Naive thymus-derived CD8-positive, alpha-beta T cell (primary cell): ENCODE results near the gene SLIT3. TPM values are rescaled to one million over a fixed set of nuclear protein-coding genes. Genes with fewer than 3 reads are reported as not detected.

Experiments
- ATAC-seq, 2 donors: fragments of 150-1000 bp; cut with Tn5 transposase in 1 of 2; sonication (Bioruptor Pico), chemical (Tn5 transposase) in 1 of 2; 1 replicate in 1 of 2; 2 replicates in 1 of 2; pipeline ENCODE4 v1.10.0; 2021; ENCODE audit warnings: mild to moderate bottlenecking in 2 of 2, moderate library complexity in 2 of 2
- POLR2A ChIA-PET: fragments of 350-600 bp; sonication (Branson Sonifier 250); formaldehyde crosslinking; loops from one replicate; lab custom pipeline; 2021; ENCODE audit warnings: antibody characterized with exemption; lab: Charles Lee
- DNase-seq, 10 donors: peaks; one replicate each; pipeline versions ENCODE4 v3.0.0 to v3.0.0-alpha.2; 2020 to 2022
- H3K27ac Mint-ChIP-seq, 10 donors: one replicate each; pipeline ENCODE4 v1.8.0; 2020 to 2022; ENCODE audit warnings: mild to moderate bottlenecking in 10 of 10, mixed read lengths in 10 of 10, moderate library complexity in 4 of 10, inconsistent platforms in 1 of 10
- H3K27me3 Mint-ChIP-seq, 5 donors: one replicate each; pipeline ENCODE4 v1.8.0; 2021 to 2022; ENCODE audit warnings: mixed read lengths in 5 of 5
- H3K36me3 Mint-ChIP-seq, 3 donors: one replicate each; pipeline ENCODE4 v1.8.0; 2020 to 2022; ENCODE audit warnings: mixed read lengths in 3 of 3, mild to moderate bottlenecking in 2 of 3, inconsistent platforms in 1 of 3
- H3K4me1 Mint-ChIP-seq, 4 donors: one replicate each; pipeline ENCODE4 v1.8.0; 2021 to 2022; ENCODE audit warnings: mixed read lengths in 4 of 4
- H3K4me3 Mint-ChIP-seq, 10 donors: one replicate each; pipeline ENCODE4 v1.8.0; 2020 to 2022; ENCODE audit warnings: mild to moderate bottlenecking in 10 of 10, mixed read lengths in 10 of 10, moderate library complexity in 6 of 10, inconsistent platforms in 1 of 10
- H3K9me3 Mint-ChIP-seq, 9 donors: one replicate each; pipeline ENCODE4 v1.8.0; 2020 to 2022; ENCODE audit warnings: mixed read lengths in 9 of 9, mild to moderate bottlenecking in 3 of 9, inconsistent platforms in 1 of 9, moderate library complexity in 1 of 9
- polyA plus RNA-seq, 3 donors: library from polyadenylated mRNA; unstranded; fragments of 300-500 nt; fragmentation: Illumina TruSeq; gene quantifications; one replicate each; pipeline ENCODE4 v1.2.3, GENCODE V29; 2021
- total RNA-seq, 8 experiments: library from RNA in 2 of 8; stranded (reverse) in 2 of 8; gene quantifications; one replicate each; pipeline ENCODE4 v1.2.3 and lab custom pipeline; 2021 to 2026

SLIT3 gene
- total and polyA plus RNA-seq, 5 experiments from 2014 or later: not detected

DNA sequence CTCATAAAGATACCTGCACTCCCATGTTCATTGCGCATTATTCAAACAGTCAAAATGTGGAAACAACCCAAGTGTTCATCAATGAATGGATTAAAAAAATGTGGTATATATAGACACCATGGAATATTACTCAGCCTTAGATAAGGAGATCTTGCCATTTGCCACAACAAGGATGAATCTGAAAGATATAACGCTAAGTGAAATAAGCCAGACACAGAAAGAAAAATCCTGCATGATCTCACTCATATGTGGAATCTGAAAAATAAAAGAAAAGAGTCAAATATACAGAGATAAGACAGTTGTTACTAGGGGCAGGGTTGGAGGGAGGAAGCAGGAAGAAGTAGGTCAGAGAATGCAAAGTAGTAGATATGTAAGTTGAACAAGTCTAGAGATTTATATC is 17.6 kb upstream of the SLIT3 start:
- POLR2A ChIA-PET: no interaction called here
- Mint-ChIP-seq H3K9me3 (peaks cover 0 to 5% (median 0%) of the 10 kb centered on the region in 9 donors), H3K36me3 (no peaks in the 10 kb centered on the region), H3K27me3 (peaks cover 3 to 18% (median 6%) of the 10 kb centered on the region in 5 donors), H3K4me3 (no peak overlapping the region), H3K4me1 (no peaks in the 10 kb centered on the region), H3K27ac (no peak overlapping the region)
- DNase-seq (no peak), ATAC-seq (no peak)

DNA sequence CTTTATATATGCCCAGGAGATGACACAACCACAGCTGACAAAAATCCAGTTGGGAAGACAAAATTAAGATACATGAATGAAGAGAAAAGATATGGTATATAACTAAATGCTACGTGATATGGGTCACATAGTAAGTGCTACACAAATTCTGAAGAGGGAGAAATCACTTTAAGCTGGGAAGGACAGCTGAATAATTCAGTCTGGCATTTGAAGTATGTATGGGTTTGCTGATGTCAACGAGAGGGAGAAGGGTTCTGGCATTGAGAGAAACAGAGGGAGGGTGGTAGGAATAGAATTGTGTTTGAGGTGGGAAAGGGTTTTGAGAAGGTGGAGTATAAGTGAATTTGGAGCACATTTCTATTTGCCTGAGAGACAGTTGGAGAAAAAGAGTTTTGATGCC is 6.7 kb upstream of the SLIT3 start:
- no peak overlapping the region for H3K4me3 Mint-ChIP-seq
- no peaks in the 10 kb centered on the region for H3K36me3 Mint-ChIP-seq
- peaks cover 21 to 62% (median 41%) of the 10 kb centered on the region in 5 donors for H3K27me3 Mint-ChIP-seq
- POLR2A ChIA-PET: no interaction called here
- no peak for DNase-seq
- no peak overlapping the region for H3K27ac Mint-ChIP-seq
- ATAC-seq: no peak
- peaks cover 0 to 14% (median 5%) of the 10 kb centered on the region in 9 donors for H3K9me3 Mint-ChIP-seq
- H3K4me1 Mint-ChIP-seq: peaks cover 0 to 1% (median 0%) of the 10 kb centered on the region in 4 donors

DNA sequence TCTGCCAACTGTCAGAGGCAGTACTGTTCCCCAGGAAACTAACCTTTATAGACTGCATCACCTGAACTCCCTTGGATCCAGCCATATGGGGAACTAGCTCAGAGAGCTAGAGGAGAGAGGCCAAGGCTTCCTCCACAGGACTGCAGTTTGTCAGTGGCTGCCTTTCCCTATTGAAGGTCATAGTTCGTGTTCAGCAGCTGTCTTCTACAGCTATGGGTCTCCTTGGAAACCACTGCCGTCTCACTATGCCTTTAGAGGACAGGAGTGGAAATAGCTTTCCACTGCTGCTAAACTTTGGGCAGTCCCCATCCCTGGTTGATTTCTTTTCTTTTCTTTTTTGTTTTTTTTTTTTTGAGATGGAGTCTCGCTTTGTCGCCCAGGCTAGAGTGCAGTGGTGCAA is 4.4 kb upstream of the SLIT3 start:
- POLR2A ChIA-PET: no interaction called here
- Mint-ChIP-seq H3K27me3 (peaks cover 23 to 64% (median 43%) of the 10 kb centered on the region in 5 donors), H3K36me3 (no peaks in the 10 kb centered on the region), H3K9me3 (peaks cover 0 to 2% (median 0%) of the 10 kb centered on the region in 9 donors), H3K4me3 (no peak overlapping the region), H3K27ac (no peak overlapping the region), H3K4me1 (peaks cover 4 to 10% (median 7%) of the 10 kb centered on the region in 4 donors)
- ATAC-seq (no peak), DNase-seq (no peak)

DNA sequence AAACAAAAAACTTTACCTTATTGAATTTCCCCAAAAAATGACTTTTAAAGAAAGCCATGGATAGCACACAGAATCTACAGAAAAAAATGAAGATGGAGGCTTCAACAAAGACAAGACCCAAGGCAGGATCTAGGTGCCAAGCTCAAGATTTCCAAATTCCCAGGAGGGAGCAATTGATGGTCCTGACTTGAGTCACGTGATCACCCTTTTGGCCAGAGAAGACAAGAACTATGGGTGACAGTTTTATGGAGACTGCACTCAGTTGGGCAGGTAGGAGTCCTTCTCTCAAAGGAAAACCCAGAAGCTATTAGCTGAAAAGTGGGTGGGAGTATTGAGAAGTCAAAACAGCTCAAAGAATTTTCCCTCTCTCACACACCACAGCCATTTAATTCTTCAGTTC is 3.2 kb upstream of the SLIT3 start:
- Mint-ChIP-seq H3K4me1 (peaks cover 4 to 10% (median 7%) of the 10 kb centered on the region in 4 donors), H3K27ac (no peak overlapping the region), H3K36me3 (peaks cover 0 to 2% (median 0%) of the 10 kb centered on the region in 3 donors), H3K4me3 (no peak overlapping the region), H3K27me3 (peaks cover 27 to 76% (median 51%) of the 10 kb centered on the region in 5 donors), H3K9me3 (peaks cover 0 to 4% (median 0%) of the 10 kb centered on the region in 9 donors)
- DNase-seq (no peak), ATAC-seq (no peak)
- POLR2A ChIA-PET: no interaction called here

DNA sequence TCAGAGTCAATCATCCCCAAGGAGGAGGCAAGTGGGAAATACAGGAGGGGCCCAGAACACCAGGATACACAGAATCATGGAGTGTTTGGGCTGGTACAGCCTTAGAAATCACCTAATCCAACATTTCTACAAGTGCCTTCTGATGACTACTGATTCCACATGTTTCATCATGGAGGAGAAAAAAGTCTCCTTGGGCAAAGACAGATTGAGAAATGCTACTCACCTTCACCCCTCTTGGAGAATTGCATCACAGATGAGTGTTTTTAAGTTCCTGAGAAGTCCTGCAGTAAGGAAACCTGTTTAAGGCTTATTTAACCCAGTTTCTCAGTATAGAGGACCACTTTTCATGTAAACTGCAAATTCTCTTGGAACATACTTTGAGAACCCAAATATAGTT is 2.2 kb upstream of the SLIT3 start:
- POLR2A ChIA-PET: no interaction called here
- no peak overlapping the region for H3K27ac Mint-ChIP-seq
- no peak for ATAC-seq
- peaks cover 0 to 4% (median 0%) of the 10 kb centered on the region in 9 donors for H3K9me3 Mint-ChIP-seq
- H3K27me3 Mint-ChIP-seq: peaks cover 32 to 87% (median 58%) of the 10 kb centered on the region in 5 donors
- no peak for DNase-seq
- peaks cover 4 to 10% (median 7%) of the 10 kb centered on the region in 4 donors for H3K4me1 Mint-ChIP-seq
- no peak overlapping the region for H3K4me3 Mint-ChIP-seq
- H3K36me3 Mint-ChIP-seq: peaks cover 0 to 2% (median 0%) of the 10 kb centered on the region in 3 donors

DNA sequence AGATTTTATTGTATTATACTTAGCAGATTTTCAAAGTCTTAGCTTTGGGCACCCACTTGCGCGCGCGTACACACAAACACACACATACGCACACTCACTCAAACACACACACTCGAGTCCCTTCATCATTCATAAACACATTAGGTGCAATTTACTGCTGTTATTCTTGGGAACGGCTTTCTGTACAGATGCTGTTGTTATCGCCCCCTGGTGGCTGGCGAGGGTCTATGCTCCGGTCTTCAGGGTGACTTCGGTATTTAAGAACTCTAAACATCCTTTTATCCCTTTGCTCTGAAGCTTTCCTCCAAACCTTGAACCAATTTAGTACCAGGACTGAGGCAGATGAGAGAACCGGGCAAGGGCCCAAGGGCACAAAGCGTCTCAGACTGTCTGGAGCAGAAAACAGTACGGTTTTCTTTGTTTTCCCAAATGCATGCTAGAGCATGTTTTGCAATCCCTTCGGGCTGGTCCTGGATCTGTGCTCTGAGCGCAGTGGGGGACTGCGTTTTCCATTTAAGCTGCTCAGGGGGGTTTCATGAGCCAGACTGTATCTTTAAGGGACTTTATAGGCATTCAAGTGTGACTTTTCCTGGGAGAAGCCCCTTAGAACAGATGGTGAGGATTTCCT is 1.7 kb upstream of the SLIT3 start:
- Mint-ChIP-seq H3K27me3 (peaks cover 30 to 85% (median 61%) of the 10 kb centered on the region in 5 donors), H3K9me3 (peaks cover 0 to 4% (median 0%) of the 10 kb centered on the region in 9 donors), H3K4me3 (no peak overlapping the region), H3K27ac (no peak overlapping the region), H3K4me1 (peaks cover 4 to 10% (median 7%) of the 10 kb centered on the region in 4 donors), H3K36me3 (peaks cover 0 to 2% (median 0%) of the 10 kb centered on the region in 3 donors)
- ATAC-seq: no peak
- DNase-seq: peak in 6 of 10 donors; percentile 1 to 19 (median 6)
- POLR2A ChIA-PET: no interaction called here

DNA sequence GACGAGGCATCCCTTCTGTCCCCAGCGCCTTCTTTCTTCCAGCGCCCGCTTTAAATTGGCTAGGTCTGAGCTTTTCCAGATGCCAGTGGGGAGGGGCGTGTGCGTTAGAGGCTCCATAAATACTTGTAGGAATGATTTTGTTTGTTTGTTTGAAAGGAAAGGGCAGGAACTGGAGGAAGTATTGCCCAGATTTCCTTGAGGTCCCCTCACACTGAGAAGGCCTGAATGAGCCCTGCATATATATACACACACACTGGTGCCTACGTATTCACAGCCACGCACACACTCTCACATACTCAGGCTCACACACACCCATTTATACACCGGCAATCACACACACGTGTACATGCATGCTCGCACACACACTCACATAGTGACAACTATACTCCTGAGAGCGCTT is 1.0 kb upstream of the SLIT3 start:
- ATAC-seq (no peak), DNase-seq (no peak)
- H3K9me3 Mint-ChIP-seq: peaks cover 0 to 4% (median 0%) of the 10 kb centered on the region in 9 donors
- H3K27me3 Mint-ChIP-seq: peaks cover 29 to 79% (median 54%) of the 10 kb centered on the region in 5 donors
- peaks cover 4 to 10% (median 7%) of the 10 kb centered on the region in 4 donors for H3K4me1 Mint-ChIP-seq
- no peak overlapping the region for H3K4me3 Mint-ChIP-seq
- POLR2A ChIA-PET: no interaction called here
- H3K27ac Mint-ChIP-seq: no peak overlapping the region
- peaks cover 0 to 2% (median 0%) of the 10 kb centered on the region in 3 donors for H3K36me3 Mint-ChIP-seq

DNA sequence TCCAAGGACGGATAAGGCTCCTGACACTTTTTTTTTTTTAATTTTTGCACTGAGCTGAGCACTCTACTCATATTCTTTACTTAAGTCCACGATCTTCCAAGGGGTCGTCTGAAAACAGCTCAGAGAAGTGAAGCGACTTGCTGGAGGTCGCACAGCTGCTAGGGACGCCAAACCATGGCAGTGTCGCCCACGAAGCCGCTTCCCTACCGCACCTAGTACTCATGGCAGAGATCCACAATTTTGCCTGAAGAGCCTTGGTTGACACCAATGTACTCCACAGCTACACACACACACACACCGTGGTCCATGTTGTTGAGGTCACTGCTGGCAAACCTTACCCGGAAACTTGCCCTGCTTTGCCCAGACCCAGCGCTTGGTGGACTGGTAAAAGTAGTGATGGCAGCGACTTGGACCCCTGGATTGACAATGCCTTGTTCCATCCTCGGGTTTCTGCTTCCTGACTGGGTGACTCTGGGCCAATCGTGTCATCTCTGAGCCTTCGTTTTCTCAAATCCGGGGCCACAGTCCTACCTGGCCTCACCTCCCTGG is 521 bp upstream of the SLIT3 start:
- peaks cover 0 to 4% (median 0%) of the 10 kb centered on the region in 9 donors for H3K9me3 Mint-ChIP-seq
- ATAC-seq (no peak), DNase-seq (no peak)
- POLR2A ChIA-PET: no interaction called here
- peaks cover 29 to 74% (median 52%) of the 10 kb centered on the region in 5 donors for H3K27me3 Mint-ChIP-seq
- H3K36me3 Mint-ChIP-seq: peaks cover 0 to 2% (median 0%) of the 10 kb centered on the region in 3 donors
- no peak overlapping the region for H3K4me3 Mint-ChIP-seq
- H3K4me1 Mint-ChIP-seq: peaks cover 4 to 10% (median 7%) of the 10 kb centered on the region in 4 donors
- H3K27ac Mint-ChIP-seq: no peak overlapping the region

DNA sequence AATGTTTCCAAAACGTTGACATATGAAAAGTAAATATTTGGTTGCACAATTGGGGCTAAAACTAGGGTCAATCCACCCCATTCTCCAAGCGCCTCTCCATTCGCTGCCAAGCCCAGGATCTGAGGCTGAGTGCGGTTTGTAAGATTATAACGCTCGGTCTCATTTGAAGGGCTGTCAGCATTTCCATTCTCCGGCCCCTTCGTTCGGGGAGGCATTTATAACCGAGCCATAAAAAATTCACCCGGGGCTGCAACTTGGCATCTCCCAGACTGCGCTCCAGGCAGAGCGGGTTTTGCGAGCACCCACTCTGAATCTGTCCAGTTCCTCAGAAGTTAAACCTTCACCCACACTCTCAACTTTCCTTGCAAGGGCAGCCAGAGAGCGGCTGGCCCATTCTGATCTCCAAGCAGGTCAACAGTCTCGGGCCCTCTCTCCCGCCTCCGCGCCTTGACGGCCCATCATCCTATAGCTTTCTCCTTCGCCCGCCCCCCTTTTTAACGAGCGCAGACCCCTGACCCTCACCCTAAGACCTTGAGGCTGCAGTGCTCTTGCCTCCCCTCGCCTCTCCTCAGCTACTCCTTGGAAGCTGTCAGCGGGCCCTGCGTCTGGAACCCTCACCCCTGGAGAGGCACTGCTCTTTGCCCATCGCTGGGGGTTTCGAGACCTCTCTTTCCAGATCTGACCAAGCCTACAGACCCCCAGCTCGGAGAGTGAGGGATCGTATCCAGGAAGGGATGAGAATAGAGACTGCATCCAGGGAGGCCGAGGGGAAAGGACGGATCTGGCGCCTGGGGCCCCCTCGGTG is 1.1 kb downstream of the SLIT3 start:
- POLR2A ChIA-PET: no interaction called here
- H3K9me3 Mint-ChIP-seq: peaks cover 0 to 4% (median 0%) of the 10 kb centered on the region in 9 donors
- DNase-seq: no peak
- peaks cover 26 to 62% (median 50%) of the 10 kb centered on the region in 5 donors for H3K27me3 Mint-ChIP-seq
- peaks cover 4 to 10% (median 7%) of the 10 kb centered on the region in 4 donors for H3K4me1 Mint-ChIP-seq
- H3K4me3 Mint-ChIP-seq: no peak overlapping the region
- no peak overlapping the region for H3K27ac Mint-ChIP-seq
- ATAC-seq: no peak
- peaks cover 0 to 2% (median 0%) of the 10 kb centered on the region in 3 donors for H3K36me3 Mint-ChIP-seq

DNA sequence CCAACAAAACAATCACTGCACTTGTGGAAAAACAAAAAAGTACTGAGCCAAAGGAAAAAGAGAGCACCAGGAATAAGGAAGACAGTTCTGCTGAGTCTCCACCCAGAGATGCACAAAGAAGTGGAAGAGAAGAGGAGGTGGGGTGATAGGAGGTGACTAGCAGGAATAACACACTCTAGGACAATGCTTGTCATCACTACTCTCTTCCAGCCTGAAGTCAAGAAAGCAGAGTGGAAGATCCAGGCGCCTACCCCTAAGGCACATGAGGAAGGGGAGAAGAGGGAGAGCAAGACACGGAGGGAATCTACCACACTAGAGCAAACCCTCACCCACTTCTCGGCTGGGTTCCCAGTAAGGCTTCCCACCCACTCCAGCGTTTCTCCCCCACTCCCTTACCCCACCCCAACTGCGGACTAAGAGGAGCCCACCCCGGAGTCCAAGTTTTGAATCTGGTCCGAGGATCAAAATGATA is 1.7 kb downstream of the SLIT3 start:
- DNase-seq (no peak), ATAC-seq (no peak)
- H3K27me3 Mint-ChIP-seq: peaks cover 22 to 56% (median 46%) of the 10 kb centered on the region in 5 donors
- H3K4me1 Mint-ChIP-seq: peaks cover 4 to 10% (median 7%) of the 10 kb centered on the region in 4 donors
- peaks cover 0 to 4% (median 0%) of the 10 kb centered on the region in 9 donors for H3K9me3 Mint-ChIP-seq
- H3K27ac Mint-ChIP-seq: no peak overlapping the region
- POLR2A ChIA-PET: no interaction called here
- no peak overlapping the region for H3K4me3 Mint-ChIP-seq
- peaks cover 0 to 2% (median 0%) of the 10 kb centered on the region in 3 donors for H3K36me3 Mint-ChIP-seq

DNA sequence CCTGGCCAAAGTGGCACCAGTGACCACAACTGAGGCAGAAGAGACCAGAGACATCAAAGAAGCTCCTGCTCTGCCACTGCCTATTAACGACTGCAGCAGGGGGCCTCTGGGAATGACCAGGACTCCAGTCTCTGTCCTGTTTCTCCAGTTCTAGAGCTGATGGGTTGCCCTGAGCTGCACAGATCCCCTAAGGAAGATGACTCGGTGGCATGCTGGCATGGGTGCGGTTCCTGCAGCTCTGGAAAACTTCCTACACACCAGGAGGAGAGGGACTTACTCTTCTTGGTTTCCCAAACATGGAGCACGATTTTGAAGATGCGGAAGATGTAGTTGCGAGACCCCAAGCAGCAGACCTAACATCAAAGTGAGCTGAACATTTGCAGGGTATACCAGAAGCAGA is 2.7 kb downstream of the SLIT3 start:
- DNase-seq (no peak), ATAC-seq (no peak)
- no peak overlapping the region for H3K27ac Mint-ChIP-seq
- peaks cover 0 to 2% (median 0%) of the 10 kb centered on the region in 3 donors for H3K36me3 Mint-ChIP-seq
- H3K4me1 Mint-ChIP-seq: peaks cover 4 to 10% (median 7%) of the 10 kb centered on the region in 4 donors
- H3K4me3 Mint-ChIP-seq: no peak overlapping the region
- peaks cover 0 to 4% (median 0%) of the 10 kb centered on the region in 9 donors for H3K9me3 Mint-ChIP-seq
- POLR2A ChIA-PET: no interaction called here
- peaks cover 22 to 46% (median 41%) of the 10 kb centered on the region in 5 donors for H3K27me3 Mint-ChIP-seq

DNA sequence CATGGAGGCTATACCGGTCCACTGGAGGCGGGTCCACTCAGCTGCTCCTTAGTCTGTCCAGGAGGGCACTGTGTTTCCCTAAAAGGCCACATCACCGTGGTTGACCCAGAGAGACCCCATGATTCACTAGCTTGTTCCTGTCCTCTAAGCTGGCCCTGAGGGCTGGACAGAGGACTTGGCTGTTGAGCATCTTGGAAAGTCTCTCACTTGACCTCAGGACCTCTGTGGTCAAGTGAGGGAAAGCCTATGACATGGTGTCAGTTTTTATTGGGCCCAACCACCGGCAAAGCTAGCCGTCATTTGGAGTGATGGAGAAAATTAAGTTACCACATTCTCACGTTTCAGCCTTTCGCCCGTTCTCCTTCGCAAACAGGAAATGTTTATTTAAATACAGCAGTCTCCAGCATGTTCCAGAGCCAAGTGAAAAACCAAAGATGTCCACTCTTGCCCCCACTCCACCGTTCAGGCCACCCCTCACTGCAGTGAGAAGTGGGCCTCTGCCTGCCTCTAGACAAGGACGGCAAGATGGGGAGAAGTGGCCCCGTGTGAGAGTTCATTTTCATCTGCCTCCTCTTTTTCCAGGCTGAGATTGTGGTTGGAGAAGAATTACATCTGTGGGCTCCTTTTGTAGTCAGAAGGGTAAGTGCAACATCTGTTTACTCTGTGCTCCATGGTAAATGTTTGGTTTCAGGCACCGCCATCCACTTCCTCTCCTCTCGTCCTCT is 4.4 kb downstream of the SLIT3 start:
- Mint-ChIP-seq H3K36me3 (peaks cover 0 to 2% (median 0%) of the 10 kb centered on the region in 3 donors), H3K27ac (no peak overlapping the region), H3K9me3 (peaks cover 0 to 4% (median 0%) of the 10 kb centered on the region in 9 donors), H3K4me3 (no peak overlapping the region), H3K27me3 (peaks cover 12 to 41% (median 29%) of the 10 kb centered on the region in 5 donors), H3K4me1 (peaks cover 0 to 3% (median 0%) of the 10 kb centered on the region in 4 donors)
- POLR2A ChIA-PET: no interaction called here
- ATAC-seq (no peak), DNase-seq (no peak)
